Activated CD4-positive, CD25-positive, alpha-beta regulatory T cell treated with anti-CD3 and anti-CD28 coated beads, Interleukin-2, amount 50 U/mL, for 24 hours (primary cell): ENCODE results near the gene FLG2.
"Not testable (repeated sequence)": the region's sequence is repeated elsewhere in the genome, so short reads cannot be mapped to it uniquely, and the experiment has no call there.

Experiments
- ATAC-seq, 2 donors: fragments of 150-1000 bp; cut with Tn5 transposase; one replicate each; pipeline ENCODE4 v1.10.0; 2021; ENCODE audit warnings: mild to moderate bottlenecking in 1 of 2, moderate library complexity in 1 of 2

FLG2 gene

DNA sequence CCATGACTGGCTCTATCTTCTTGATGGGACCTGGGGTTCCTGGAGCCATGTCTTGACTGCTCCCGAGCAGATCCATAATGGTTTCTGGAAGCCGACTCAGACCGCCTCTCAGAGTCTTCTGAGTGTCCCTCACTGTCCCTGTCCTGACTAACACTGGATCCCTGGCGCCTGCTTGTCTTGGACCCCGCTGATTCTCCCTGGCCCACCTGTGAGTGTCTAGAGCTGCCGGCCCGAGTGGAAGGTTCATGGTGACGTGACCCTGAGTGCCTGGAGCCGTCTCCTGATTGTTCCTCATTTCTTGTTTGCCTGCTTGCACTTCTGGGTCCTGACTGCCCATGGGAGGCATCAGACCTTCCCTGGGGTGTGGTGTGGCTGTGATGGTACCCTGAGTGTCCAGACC is 49.9 kb downstream of the FLG2 start:
- no peak for ATAC-seq

DNA sequence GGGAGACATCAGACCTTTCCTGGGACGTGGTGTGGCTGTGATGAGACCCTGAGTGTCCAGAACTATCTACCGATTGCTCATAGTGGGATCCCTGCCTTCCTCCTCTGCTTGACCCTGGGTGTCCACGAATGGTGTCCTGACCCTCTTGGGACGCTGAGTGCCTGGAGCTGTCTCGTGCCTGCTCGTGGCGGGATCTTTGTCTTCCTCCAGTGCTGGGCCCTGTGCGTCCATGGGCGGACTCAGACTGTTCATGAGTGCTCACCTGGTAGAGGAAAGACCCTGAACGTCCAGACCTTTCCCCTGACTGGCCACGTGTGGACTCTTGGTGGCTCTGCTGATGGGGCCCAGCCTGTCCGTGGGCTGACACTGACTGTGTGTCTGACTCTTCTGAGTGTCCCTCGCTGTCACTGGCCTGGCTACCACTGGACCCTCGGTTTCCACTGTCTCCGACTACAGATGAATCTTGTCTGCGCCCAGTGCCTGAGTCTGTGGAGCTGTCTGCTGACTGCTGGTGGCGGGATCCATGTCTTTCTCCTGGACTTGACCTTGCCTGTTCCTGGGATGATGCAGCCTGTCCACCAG is 50.4 kb downstream of the FLG2 start:
- ATAC-seq, result not testable (repeated sequence)

DNA sequence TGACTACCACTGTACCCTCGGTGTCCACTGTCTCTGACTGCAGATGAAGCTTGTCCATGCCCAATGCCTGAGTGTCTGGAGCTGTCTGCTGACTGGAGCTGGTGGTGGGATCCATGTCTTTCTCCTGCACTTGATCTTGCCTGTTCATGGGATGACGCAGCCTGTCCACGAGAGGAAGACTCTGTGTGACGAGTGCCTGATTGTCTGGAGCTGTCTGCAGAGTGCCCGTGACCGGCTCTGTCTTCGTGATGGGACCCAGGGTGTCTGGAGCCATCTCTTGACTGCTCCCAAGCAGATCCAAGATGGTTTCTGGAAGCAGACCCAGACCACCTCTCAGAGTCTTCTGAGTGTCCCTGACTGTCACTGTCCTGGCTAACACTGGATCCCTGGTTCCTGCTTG is 51.0 kb downstream of the FLG2 start:
- ATAC-seq, result not testable (repeated sequence)

DNA sequence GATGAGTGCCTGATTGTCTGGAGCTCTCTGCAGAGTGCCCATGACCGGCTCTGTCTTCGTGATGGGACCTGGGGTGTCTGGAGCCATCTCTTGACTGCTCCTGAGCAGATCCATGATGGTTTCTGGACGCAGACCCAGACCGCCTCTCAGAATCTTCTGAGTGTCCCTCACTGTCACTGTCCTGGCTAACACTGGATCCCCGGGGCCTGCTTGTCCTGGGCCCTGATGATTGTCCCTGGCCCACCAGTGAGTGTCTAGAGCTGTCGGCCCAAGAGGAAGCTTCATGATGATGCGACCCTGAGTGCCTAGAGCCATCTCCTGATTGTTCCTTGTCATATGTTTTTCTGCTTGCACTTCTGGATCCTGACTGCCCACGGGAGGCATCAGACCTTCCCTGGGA is 51.8 kb downstream of the FLG2 start:
- ATAC-seq, result not testable (repeated sequence)

DNA sequence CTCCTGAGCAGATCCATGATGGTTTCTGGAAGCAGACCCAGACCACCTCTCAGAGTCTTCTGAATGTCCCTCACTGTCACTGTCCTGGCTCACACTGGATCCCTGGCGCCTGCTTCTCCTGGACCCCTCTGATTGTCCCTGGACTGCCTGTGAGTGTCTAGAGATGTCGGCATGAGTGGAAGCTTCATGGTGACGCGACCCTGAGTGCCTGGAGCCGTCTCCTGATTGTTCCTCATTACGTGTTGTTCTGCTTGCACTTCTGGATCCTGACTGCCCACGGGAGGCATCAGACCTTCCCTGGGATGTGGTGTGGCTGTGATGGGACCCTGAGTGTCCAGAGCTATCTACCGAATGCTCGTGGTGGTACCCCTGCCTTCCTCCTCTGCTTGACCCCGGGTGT is 53.7 kb downstream of the FLG2 start:
- not testable (repeated sequence) for ATAC-seq

DNA sequence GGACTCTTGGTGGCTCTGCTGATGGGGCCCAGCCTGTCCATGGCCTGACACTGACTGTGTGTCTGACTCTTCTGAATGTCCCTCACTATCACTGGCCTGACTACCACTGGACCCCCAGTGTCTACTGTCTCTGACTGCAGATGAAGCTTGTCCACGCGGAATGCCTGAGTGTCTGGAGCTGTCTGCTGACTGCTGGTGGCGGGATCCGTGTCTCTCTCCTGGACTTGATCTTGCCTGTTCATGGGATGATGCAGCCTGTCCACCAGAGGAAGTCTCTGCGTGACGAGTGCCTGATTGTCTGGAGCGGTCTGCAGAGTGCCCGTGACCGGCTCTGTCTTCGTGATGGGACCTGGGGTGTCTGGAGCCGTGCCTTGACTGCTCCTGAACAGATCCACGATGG is 55.0 kb downstream of the FLG2 start:
- not testable (repeated sequence) for ATAC-seq

DNA sequence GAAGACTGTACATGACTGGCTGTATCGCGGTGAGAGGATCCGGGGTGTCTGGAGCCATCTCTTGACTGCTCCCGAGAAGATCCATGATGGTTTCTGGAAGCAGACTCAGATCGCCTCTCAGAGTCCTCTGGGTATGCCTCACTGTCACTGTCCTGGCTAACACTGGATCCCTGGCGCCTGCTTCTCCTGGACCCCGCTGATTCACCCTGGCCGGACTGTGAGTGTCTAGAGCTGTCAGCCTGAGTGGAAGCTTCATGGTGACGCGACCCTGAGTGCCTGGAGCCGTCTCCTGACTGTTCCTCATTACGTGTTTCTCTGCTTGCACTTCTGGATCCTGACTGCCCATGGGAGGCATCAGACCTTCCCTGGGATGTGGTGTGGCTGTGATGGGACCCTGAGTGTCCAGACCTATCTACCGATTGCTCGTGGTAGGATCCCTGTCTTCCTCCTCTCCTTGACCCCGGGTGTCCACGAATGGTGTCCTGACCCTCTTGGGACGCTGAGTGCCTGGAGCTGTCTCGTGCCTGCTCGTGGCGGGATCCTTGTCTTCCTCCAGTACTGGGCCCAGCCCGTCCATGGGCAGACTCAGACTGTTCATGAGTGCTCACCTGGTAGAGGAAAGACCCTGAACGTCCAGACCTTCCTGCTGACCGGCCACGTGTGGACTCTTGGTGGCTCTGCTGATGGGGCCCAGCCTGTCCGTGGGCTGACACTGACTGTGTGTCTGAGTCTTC is 56.5 kb downstream of the FLG2 start:
- ATAC-seq, result not testable (repeated sequence)
